OCI-LY7 (cell line): ENCODE data around the gene IFT81.
"Not testable (repeated sequence)": the region's sequence is repeated elsewhere in the genome, so short reads cannot be mapped to it uniquely, and the experiment has no call there.

ENCODE experiments used
- CTCF ChIP-seq: fragments of 200-600 bp; sonication (generic); conservative IDR thresholded peaks from 2 replicates; pipeline ENCODE4 v1.5.1; 2014; ENCODE audit warnings: mild to moderate bottlenecking, antibody characterized with exemption, low read length, moderate library complexity, mixed read lengths
- EZH2phosphoT487 ChIP-seq: fragments of 200-600 bp; sonication (generic); IDR thresholded peaks from 2 replicates; pipeline ENCODE4 v1.6.1; 2018; ENCODE audit warnings: low read depth, borderline replicate concordance, mild to moderate bottlenecking, mixed run types, antibody characterized with exemption, low read length, moderate library complexity, mixed read lengths

GRCh38 chr12:110117210-110117609 lies 6.9 kb upstream of the IFT81 start:
- TF ChIP-seq EZH2phosphoT487: not testable (repeated sequence)
- peak; percentile 46 for TF ChIP-seq CTCF
